Activated naive CD8-positive, alpha-beta T cell treated with anti-CD3 and anti-CD28 coated beads for 36 hours (primary cell): ENCODE data around the gene FGF5. TPM values are rescaled to one million over a fixed set of nuclear protein-coding genes. Genes with fewer than 3 reads are reported as not detected.

Source experiments
- DNase-seq: peaks from one replicate; pipeline ENCODE4 v3.0.0; 2021
- H3K27ac Mint-ChIP-seq: one replicate; pipeline ENCODE4 v1.8.0; 2022; ENCODE audit warnings: mild to moderate bottlenecking, moderate library complexity, mixed read lengths
- H3K27me3 Mint-ChIP-seq: one replicate; pipeline ENCODE4 v1.8.0; 2022; ENCODE audit warnings: mild to moderate bottlenecking, mixed read lengths
- H3K36me3 Mint-ChIP-seq: one replicate; pipeline ENCODE4 v1.8.0; 2021; ENCODE audit warnings: mild to moderate bottlenecking, mixed read lengths
- H3K4me1 Mint-ChIP-seq: one replicate; pipeline ENCODE4 v1.8.0; 2021; ENCODE audit warnings: mixed read lengths
- H3K4me3 Mint-ChIP-seq: one replicate; pipeline ENCODE4 v1.8.0; 2022; ENCODE audit warnings: mild to moderate bottlenecking, moderate library complexity, mixed read lengths
- H3K9me3 Mint-ChIP-seq: one replicate; pipeline ENCODE4 v1.8.0; 2022; ENCODE audit warnings: mixed read lengths
- total RNA-seq, 2 experiments: library from RNA; stranded (reverse); gene quantifications; one replicate each; pipeline ENCODE4 v1.2.3, GENCODE V29; 2021

FGF5 gene, protein sequence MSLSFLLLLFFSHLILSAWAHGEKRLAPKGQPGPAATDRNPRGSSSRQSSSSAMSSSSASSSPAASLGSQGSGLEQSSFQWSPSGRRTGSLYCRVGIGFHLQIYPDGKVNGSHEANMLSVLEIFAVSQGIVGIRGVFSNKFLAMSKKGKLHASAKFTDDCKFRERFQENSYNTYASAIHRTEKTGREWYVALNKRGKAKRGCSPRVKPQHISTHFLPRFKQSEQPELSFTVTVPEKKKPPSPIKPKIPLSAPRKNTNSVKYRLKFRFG
- not detected for total RNA-seq

DNA sequence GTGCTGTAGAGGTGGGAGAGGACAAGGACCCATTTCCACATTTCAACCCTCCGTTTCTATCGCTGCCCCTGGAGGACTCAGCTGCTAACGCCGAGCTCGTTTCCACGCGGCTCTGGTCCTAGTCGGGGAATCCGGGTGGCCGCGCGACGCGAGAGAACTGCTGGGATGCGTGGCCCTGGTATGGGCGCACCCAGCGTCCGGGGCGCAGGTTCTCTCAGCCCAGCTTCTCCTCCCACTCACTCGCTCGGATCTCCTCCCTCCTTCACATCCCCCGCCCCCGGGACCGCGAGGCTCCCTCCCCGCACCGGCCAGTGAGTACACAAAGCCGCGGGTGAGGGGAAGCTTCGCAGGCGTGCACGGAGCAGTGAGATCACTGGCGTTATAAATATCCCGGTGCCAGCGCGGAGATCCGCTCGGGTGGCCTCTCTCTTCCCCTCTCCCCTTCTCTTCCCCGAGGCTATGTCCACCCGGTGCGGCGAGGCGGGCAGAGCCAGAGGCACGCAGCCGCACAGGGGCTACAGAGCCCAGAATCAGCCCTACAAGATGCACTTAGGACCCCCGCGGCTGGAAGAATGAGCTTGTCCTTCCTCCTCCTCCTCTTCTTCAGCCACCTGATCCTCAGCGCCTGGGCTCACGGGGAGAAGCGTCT, at the start of gene FGF5:
Gene FGF5, plus strand, starts transcription at position 412 of the 649 bp plus-strand sequence. Its CDS starts 161 bp downstream, at position 573.
- Mint-ChIP-seq H3K4me1 (peaks cover 35% of the 10 kb centered on the region), H3K4me3 (peak within 1 kb of the TSS; percentile 68), H3K27ac (no peak within 1 kb of the TSS), H3K36me3 (no peaks in the 10 kb centered on the region), H3K27me3 (peaks cover 98% of the 10 kb centered on the region), H3K9me3 (no peaks in the 10 kb centered on the region)
- DNase-seq, result peak; percentile 45

DNA sequence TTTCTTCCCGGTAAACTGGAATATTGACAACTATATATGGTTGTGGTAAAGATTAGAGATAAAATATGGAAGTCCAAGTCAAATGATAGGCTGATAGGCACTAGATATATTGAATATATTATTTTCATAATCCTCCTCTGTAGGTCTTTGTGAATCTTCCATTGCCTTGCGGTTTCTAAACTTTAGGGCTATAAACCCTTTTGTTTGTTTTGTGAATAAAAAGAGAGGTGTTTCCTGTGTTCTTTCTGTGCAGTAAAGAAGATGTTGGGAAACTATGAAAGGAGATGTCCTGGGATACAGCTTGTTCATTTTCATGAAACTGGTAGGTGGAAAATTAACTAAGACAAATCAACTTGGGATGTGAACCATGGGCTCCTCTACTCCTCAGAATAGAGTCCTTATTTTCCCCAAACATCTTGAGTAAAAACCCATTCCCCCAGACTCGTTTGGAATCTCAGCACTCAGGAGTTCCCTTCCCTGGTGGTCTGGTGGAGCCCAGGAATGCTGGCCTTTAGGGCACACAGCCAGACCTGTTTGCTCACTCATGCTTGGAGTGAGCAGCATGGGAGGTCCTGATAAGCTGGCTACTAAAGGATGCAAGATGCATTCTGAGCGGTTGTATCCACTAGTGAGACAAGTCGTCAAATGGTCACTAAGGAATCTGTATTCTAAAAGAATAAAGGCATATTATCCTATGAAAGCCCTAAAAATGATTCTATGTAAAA, 47.0 kb upstream of the FGF5 start:
- DNase-seq, result no peak
- H3K27ac Mint-ChIP-seq, result no peak overlapping the region
- peaks cover 16% of the 10 kb centered on the region for H3K27me3 Mint-ChIP-seq
- H3K9me3 Mint-ChIP-seq, result no peaks in the 10 kb centered on the region
- H3K4me3 Mint-ChIP-seq, result no peak overlapping the region
- peaks cover 1% of the 10 kb centered on the region for H3K4me1 Mint-ChIP-seq
- no peaks in the 10 kb centered on the region for H3K36me3 Mint-ChIP-seq

DNA sequence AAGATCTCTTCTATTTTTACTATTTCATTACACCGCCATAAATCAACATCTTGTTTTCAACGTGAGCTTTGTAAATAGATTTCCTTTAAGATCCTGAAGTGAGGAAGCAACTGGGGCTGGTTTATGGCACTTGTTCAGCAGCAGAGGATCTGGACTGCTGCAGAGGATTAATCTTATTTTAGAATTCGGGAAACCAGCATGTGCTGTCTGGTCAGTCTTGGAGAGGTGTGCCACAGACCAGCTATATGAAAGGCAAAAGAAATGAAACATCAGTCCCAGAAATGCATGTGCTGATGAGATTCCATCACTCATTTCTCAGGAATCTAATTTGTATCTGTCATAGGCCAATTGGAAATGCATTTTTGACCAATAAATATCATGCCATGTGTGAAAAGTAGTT, 45.8 kb upstream of the FGF5 start:
- H3K27me3 Mint-ChIP-seq, result peaks cover 16% of the 10 kb centered on the region

DNA sequence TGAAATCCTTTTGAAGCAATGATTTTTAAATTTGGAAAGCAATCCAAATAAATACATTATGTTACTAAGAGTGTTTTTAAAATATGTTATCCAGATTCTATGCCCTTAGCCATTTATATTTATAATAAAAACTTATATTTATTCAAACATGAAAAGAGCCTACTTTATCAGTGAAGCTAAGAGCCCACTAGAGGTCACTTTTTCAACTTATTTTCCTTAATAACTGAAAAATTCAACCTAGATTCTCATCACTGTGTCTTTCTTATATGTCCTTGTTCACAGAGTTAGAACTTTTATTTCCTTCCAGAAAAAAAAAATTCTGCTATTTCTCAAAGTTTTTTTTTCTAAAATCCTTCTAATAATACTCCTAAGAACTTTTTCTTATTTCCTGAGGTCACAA, 45.3 kb upstream of the FGF5 start:
- no peaks in the 10 kb centered on the region for H3K9me3 Mint-ChIP-seq
- no peak overlapping the region for H3K4me3 Mint-ChIP-seq
- no peaks in the 10 kb centered on the region for H3K36me3 Mint-ChIP-seq
- H3K27ac Mint-ChIP-seq, result no peak overlapping the region
- DNase-seq, result no peak
- H3K4me1 Mint-ChIP-seq, result no peaks in the 10 kb centered on the region
- H3K27me3 Mint-ChIP-seq, result peaks cover 16% of the 10 kb centered on the region

More for the DNA sequence above, 45.8 kb upstream of the FGF5 start:
- Mint-ChIP-seq H3K4me3 (no peak overlapping the region), H3K27ac (no peak overlapping the region), H3K36me3 (no peaks in the 10 kb centered on the region), H3K9me3 (no peaks in the 10 kb centered on the region), H3K4me1 (no peaks in the 10 kb centered on the region)
- no peak for DNase-seq

DNA sequence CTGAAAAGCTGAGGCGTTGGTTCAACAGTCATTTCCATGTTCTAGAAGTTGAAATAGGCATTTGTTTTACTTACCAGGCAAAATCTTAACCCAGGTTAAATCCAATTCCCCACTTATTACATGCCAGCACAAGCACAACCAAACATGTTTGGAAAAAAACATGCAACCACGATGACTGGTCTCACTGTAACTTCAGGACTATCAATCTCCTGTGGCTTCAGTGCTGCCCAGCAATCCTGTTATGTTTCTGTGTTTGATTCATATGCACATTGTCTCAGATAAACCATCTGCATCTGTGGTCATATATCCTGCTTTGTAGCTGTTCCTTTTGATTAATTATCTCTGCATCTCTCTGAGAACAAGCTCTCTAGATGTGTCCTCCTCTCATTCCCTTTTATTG, 40.9 kb upstream of the FGF5 start:
- Mint-ChIP-seq H3K27me3 (peaks cover 3% of the 10 kb centered on the region), H3K4me1 (no peaks in the 10 kb centered on the region)

DNA sequence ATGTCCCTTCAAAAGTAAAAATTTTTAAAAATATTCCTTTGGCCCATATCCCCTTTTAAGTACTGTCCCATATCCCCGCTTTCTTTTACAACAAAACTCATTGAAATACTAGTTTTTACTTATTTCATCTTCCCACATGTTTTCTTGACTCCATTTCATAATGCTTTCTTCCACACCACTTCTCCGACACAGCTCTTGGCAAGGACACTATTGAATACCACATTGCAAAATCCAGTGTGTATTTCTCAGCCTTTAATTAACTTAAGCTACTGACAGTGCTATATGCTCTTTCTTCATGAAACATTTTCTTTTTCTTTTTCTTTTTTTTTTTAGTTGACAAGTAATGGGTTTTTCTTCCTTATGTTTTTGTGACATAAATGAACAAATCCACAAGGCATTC, 40.4 kb upstream of the FGF5 start:
- DNase-seq, result no peak

More for the DNA sequence above, 40.9 kb upstream of the FGF5 start:
- H3K27ac Mint-ChIP-seq, result no peak overlapping the region
- no peak for DNase-seq
- no peaks in the 10 kb centered on the region for H3K36me3 Mint-ChIP-seq
- H3K9me3 Mint-ChIP-seq, result no peaks in the 10 kb centered on the region
- H3K4me3 Mint-ChIP-seq, result no peak overlapping the region

DNA sequence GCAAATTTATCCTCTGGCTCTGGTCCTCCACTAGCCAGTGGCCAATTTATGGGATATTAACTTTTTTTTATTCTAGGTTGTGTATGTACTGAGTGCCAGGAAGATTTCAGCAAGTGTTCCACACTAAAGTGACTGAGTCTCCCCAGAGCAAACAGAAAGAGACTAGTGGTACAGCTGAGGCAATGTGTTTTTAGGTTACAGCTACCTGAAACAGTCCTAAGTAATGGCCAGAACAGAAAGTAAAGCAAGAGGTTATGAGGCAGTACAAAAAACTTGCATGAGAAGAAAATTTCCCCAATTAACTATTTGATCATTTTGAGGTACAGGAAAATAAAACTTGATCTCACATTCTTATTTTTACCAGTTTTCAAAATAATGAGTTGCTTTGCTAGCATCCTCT, 38.0 kb upstream of the FGF5 start:
- Mint-ChIP-seq H3K27ac (no peak overlapping the region), H3K36me3 (no peaks in the 10 kb centered on the region), H3K9me3 (no peaks in the 10 kb centered on the region), H3K27me3 (peaks cover 9% of the 10 kb centered on the region), H3K4me1 (no peaks in the 10 kb centered on the region), H3K4me3 (no peak overlapping the region)
- DNase-seq, result no peak

More for the DNA sequence above, 40.4 kb upstream of the FGF5 start:
- no peaks in the 10 kb centered on the region for H3K4me1 Mint-ChIP-seq
- no peaks in the 10 kb centered on the region for H3K9me3 Mint-ChIP-seq
- no peak overlapping the region for H3K27ac Mint-ChIP-seq
- peaks cover 4% of the 10 kb centered on the region for H3K27me3 Mint-ChIP-seq
- no peak overlapping the region for H3K4me3 Mint-ChIP-seq
- H3K36me3 Mint-ChIP-seq, result no peaks in the 10 kb centered on the region

DNA sequence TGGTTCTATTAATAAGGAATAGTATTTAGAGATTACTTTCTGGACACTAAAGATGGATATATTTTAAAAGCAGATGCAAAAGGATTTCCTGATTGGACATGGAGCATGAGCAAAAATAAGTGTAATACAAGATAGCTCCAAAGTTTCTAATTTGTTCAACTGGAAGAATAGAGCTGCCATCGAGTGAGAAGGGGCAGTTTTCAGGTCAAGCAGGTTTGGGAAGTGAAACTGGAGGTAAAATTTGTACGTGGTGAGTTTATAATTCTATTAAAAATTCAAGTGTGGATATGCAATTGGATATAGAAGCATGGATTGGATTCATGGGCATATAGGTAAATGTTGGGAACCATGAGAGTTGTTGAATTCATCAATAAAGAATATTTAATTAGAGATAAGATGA, 37.3 kb upstream of the FGF5 start:
- H3K9me3 Mint-ChIP-seq, result no peaks in the 10 kb centered on the region
- no peak overlapping the region for H3K4me3 Mint-ChIP-seq
- no peaks in the 10 kb centered on the region for H3K4me1 Mint-ChIP-seq
- H3K36me3 Mint-ChIP-seq, result no peaks in the 10 kb centered on the region
- H3K27me3 Mint-ChIP-seq, result peaks cover 9% of the 10 kb centered on the region
- no peak for DNase-seq
- H3K27ac Mint-ChIP-seq, result no peak overlapping the region

DNA sequence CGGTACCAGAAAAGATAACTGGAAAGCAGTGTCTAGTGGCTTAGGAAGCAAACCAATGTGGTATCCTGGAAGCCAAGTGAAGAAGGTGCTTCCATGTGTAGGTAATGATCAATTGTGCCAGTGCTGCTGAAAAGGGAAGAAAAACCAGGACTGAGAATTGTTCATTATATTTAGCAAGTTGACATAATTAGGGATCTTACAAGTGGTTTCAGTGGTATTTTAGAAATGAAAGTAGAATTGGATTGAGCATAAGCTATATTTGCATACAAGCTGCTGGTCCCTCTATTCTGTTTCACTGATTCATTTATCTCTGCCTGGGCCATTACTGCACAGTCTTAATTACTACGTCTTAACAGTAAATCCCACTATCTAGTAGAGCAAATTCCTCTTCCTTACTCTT, 36.9 kb upstream of the FGF5 start:
- H3K4me1 Mint-ChIP-seq, result no peaks in the 10 kb centered on the region
- H3K36me3 Mint-ChIP-seq, result no peaks in the 10 kb centered on the region
- no peak overlapping the region for H3K4me3 Mint-ChIP-seq
- no peak overlapping the region for H3K27ac Mint-ChIP-seq
- no peak for DNase-seq
- H3K9me3 Mint-ChIP-seq, result no peaks in the 10 kb centered on the region
- H3K27me3 Mint-ChIP-seq, result peaks cover 9% of the 10 kb centered on the region

DNA sequence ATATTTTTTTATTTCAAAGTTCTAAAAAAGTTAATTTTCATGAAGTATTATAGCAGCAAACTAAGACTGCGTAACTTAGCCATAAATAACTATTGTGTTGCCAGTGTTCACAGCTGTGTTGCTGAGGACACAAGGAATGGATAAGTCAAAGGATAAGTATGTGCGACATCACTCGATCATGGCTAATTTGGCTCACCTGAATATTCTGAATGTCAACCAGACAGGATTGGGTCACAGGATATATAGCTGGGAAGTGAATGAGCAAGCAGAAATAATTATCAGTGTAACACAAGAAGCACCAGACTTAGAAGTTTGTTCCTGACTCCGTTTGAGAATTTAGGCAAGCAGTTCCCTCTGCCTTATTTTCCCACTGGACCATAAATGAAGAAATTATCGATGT, 35.3 kb upstream of the FGF5 start:
- H3K27ac Mint-ChIP-seq, result no peak overlapping the region
- H3K36me3 Mint-ChIP-seq, result no peaks in the 10 kb centered on the region
- H3K27me3 Mint-ChIP-seq, result peaks cover 13% of the 10 kb centered on the region

DNA sequence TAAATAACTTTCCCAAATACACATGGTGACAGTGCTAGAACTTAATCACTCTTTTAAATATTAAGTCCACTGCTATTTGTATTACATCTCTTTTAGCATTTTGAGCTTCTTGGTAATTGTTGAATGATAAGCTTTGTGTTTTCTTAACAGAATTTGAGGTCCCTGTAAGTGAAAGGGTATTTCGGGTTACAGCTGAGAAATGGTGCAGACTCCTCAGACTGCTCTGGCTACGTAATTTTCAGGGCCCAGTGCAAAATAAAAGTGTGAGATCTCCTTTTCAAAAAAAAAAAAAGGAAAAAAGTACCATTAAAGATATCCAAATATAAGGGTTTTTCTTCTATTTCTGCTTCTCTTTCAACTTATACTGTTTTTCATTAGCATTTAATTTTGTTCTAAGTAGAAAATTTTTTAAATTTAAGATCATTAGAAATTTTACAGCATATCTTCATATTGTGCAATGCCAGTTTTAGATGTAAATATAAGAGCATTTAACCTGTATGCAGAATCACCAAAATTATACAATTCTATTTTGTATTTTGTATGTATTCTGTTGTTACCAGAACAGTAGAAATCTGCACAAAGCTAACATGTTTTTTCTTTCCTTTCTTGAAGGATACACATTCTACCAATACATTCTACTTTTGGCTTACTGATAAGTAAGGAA, 33.6 kb upstream of the FGF5 start:
- no peak overlapping the region for H3K27ac Mint-ChIP-seq
- H3K9me3 Mint-ChIP-seq, result no peaks in the 10 kb centered on the region
- no peak for DNase-seq
- H3K36me3 Mint-ChIP-seq, result no peaks in the 10 kb centered on the region
- peaks cover 14% of the 10 kb centered on the region for H3K27me3 Mint-ChIP-seq
- no peaks in the 10 kb centered on the region for H3K4me1 Mint-ChIP-seq
- H3K4me3 Mint-ChIP-seq, result no peak overlapping the region

More for the DNA sequence above, 35.3 kb upstream of the FGF5 start:
- H3K4me3 Mint-ChIP-seq, result no peak overlapping the region
- H3K9me3 Mint-ChIP-seq, result no peaks in the 10 kb centered on the region
- H3K4me1 Mint-ChIP-seq, result no peaks in the 10 kb centered on the region
- no peak for DNase-seq

DNA sequence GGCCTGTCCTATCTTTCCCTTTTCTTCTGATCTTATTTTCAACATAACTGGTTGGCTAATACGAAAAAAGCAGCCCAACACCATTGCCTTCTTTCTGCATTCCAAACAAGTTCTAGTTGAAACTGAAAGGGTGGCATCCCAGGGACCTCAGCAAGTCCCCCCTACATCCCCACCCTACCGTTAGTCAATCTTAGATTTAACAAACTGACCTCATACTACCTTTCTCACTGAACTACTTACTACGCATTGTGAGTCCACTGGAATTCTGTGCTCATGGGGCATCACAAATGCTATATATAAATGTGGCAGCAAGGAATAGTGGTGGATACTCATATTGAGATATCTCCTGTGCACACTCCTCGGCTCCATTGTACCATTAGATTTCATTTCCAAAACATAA, 33.1 kb upstream of the FGF5 start:
- Mint-ChIP-seq H3K27me3 (peaks cover 14% of the 10 kb centered on the region), H3K27ac (no peak overlapping the region), H3K36me3 (no peaks in the 10 kb centered on the region), H3K4me1 (no peaks in the 10 kb centered on the region), H3K9me3 (no peaks in the 10 kb centered on the region), H3K4me3 (no peak overlapping the region)
- DNase-seq, result no peak

DNA sequence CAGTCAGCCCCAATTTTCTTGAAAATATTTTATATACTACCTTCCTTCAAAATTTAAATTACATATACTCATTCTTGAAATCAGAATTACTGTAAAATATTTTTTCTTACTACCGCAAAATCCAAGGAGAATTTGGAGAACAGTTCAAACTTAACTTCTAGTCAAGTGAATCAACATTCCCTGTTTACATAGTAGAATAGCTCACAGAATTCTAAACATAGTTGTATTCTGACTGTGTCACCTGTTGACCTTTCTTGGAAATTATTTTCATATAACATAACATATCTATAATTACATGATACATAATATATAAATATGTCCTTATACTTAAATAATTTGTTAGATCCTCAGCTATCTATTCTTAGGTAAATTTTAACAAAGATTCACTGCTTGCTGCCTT, 31.0 kb upstream of the FGF5 start:
- Mint-ChIP-seq H3K27ac (no peak overlapping the region), H3K4me1 (no peaks in the 10 kb centered on the region), H3K9me3 (no peaks in the 10 kb centered on the region), H3K27me3 (peaks cover 12% of the 10 kb centered on the region), H3K4me3 (no peak overlapping the region), H3K36me3 (no peaks in the 10 kb centered on the region)
- DNase-seq, result no peak

DNA sequence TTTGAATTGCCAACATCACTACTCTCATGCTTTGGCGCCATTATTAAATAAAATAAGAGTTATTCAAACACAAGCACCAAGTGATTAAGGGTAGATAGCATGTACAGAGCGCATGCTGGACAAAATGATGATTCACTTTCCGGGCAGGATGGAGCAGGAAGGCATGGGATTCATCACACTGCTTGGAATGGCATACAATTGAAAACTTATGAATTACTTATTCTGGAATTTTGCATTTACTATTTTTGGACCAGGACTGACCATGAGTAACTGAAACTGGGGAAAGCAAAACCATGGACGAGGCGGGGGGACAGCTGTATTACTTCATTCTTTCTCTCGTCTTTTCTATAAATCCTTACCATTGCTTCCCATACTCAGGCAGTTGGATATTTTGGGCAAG, 28.5 kb upstream of the FGF5 start:
- no peaks in the 10 kb centered on the region for H3K4me1 Mint-ChIP-seq
- no peaks in the 10 kb centered on the region for H3K9me3 Mint-ChIP-seq
- no peak for DNase-seq
- peaks cover 5% of the 10 kb centered on the region for H3K27me3 Mint-ChIP-seq
- H3K36me3 Mint-ChIP-seq, result no peaks in the 10 kb centered on the region
- H3K4me3 Mint-ChIP-seq, result no peak overlapping the region
- H3K27ac Mint-ChIP-seq, result no peak overlapping the region

DNA sequence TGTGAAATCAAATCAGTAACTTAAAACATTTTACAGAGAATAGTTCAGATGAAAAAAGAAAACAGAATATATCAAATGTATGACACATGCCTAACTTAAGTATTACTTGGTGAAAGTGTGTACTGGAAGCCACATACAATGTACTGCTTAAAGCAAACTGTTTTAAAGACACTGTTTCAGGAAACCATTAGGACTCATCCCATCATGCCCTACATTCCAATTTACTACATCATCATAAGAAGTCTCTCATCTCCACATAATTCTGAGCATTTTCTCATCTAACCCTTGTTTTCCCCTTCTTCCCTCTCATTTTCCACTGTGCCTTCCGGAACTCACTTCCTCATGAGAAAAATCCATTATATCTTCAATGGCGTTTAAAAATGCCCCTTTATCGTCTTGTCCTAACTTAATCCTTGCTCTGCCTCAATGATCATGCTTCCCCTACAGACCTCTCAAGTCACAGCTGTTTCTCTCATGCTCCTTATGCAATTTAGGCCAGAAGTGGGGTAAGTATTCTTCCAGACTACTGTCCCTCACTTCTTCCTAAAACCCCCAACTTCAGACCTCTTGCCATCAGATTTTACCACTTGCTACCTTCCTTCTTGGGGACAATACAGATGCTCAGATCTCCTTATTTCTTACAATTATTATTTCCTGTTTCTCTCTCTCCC, 26.8 kb upstream of the FGF5 start:
- no peak for DNase-seq
- H3K9me3 Mint-ChIP-seq, result no peaks in the 10 kb centered on the region
- H3K36me3 Mint-ChIP-seq, result no peaks in the 10 kb centered on the region
- H3K4me1 Mint-ChIP-seq, result no peaks in the 10 kb centered on the region
- no peak overlapping the region for H3K27ac Mint-ChIP-seq
- peaks cover 12% of the 10 kb centered on the region for H3K27me3 Mint-ChIP-seq
- H3K4me3 Mint-ChIP-seq, result no peak overlapping the region
